Esophagus muscularis mucosa (tissue), 3 donors: ENCODE measurements around the gene AMPD1.

ENCODE experiments used
- CTCF ChIP-seq, 3 experiments: fragments of 200-600 bp in 2 of 3; fragments of 450-650 bp in 1 of 3; sonication (generic) in 2 of 3; IDR thresholded peaks; one replicate each; pipeline ENCODE4 v1.5.1; 2017 to 2019; ENCODE audit warnings: antibody characterized with exemption in 3 of 3, mild to moderate bottlenecking in 2 of 3, moderate library complexity in 1 of 3
- POLR2A ChIP-seq: fragments of 450-650 bp; IDR thresholded peaks from one replicate; pipeline ENCODE4 v1.6.1; 2017; ENCODE audit warnings: antibody characterized with exemption, moderate library complexity, mild to moderate bottlenecking, low read depth
- POLR2AphosphoS5 ChIP-seq, 2 donors: sonication (generic); formaldehyde crosslinking; IDR thresholded peaks; one replicate each; pipeline ENCODE4 v1.6.1; 2017; ENCODE audit warnings: antibody characterized with exemption in 2 of 2

GRCh38 chr1:114729782-114730181 lies 34.4 kb upstream of the AMPD1 start:
- TF ChIP-seq POLR2AphosphoS5 (IDR thresholded peaks at IDR 0.05) = no peak
- TF ChIP-seq CTCF (IDR thresholded peaks at IDR 0.05) = no peak
- no peak for TF ChIP-seq POLR2A
